Neural progenitor cell (in vitro differentiated cells): ENCODE data around the gene OR52A1. TPM values are rescaled to one million over a fixed set of nuclear protein-coding genes. Genes with fewer than 3 reads are reported as not detected.

Source experiments
- DNase-seq: peaks from one replicate; pipeline ENCODE4 v3.0.0-alpha.2; 2016; ENCODE audit warnings: low spot score
- H2AFZ ChIP-seq: fragments of 200-600 bp; sonication (generic); replicated peaks from 2 replicates; pipeline ENCODE4 v1.6.1; 2016; ENCODE audit warnings: antibody characterized with exemption
- H3F3A ChIP-seq: fragments of 200-600 bp; sonication (generic); 2 replicates; pipeline ENCODE4 v1.6.1; 2016; ENCODE audit warnings: antibody characterized with exemption, low read depth
- H3K27ac ChIP-seq: fragments of 200-600 bp; sonication (generic); 2 replicates; pipeline ENCODE4 v1.5.1; 2016; ENCODE audit warnings: mild to moderate bottlenecking
- H3K27me3 ChIP-seq: fragments of 200-600 bp; sonication (generic); 2 replicates; pipeline ENCODE4 v1.6.1; 2016; ENCODE audit warnings: mild to moderate bottlenecking, moderate library complexity
- H3K36me3 ChIP-seq: fragments of 200-600 bp; sonication (generic); 2 replicates; pipeline ENCODE4 v1.5.1; 2016
- H3K4me1 ChIP-seq: fragments of 200-600 bp; sonication (generic); 2 replicates; pipeline ENCODE4 v1.6.1; 2016; ENCODE audit warnings: mixed run types
- H3K4me2 ChIP-seq: fragments of 200-600 bp; sonication (generic); 2 replicates; pipeline ENCODE4 v1.6.1; 2016
- H3K4me3 ChIP-seq: fragments of 200-600 bp; sonication (generic); 2 replicates; pipeline ENCODE4 v1.5.1; 2016
- H3K79me2 ChIP-seq: fragments of 200-600 bp; sonication (generic); 2 replicates; pipeline ENCODE4 v1.6.1; 2016; ENCODE audit warnings: low read depth
- H3K9ac ChIP-seq: fragments of 200-600 bp; sonication (generic); 2 replicates; pipeline ENCODE4 v1.6.1; 2016
- H3K9me3 ChIP-seq: fragments of 200-600 bp; sonication (generic); 2 replicates; pipeline ENCODE4 v1.5.1; 2016; ENCODE audit warnings: low read depth
- H4K20me1 ChIP-seq: fragments of 200-600 bp; sonication (generic); 2 replicates; pipeline ENCODE4 v1.6.1; 2016; ENCODE audit warnings: low read depth
- H3K27ac Mint-ChIP-seq: 3 replicates; pipeline ENCODE4 v1.8.0; 2021; ENCODE audit warnings: mixed read lengths
- H3K27me3 Mint-ChIP-seq: 2 replicates; pipeline ENCODE4 v1.8.0; 2022; ENCODE audit warnings: low read depth, mild to moderate bottlenecking, inconsistent platforms, moderate library complexity, mixed read lengths; ENCODE audit not compliant: insufficient read depth
- H3K36me3 Mint-ChIP-seq: 3 replicates; pipeline ENCODE4 v1.8.0; 2021; ENCODE audit warnings: mixed read lengths
- H3K4me1 Mint-ChIP-seq: 3 replicates; pipeline ENCODE4 v1.8.0; 2021; ENCODE audit warnings: mixed read lengths
- H3K4me3 Mint-ChIP-seq: 3 replicates; pipeline ENCODE4 v1.8.0; 2021; ENCODE audit warnings: mild to moderate bottlenecking, moderate library complexity, mixed read lengths
- H3K9me3 Mint-ChIP-seq: 3 replicates; pipeline ENCODE4 v1.8.0; 2020; ENCODE audit warnings: mixed read lengths
- CTCF ChIP-seq: fragments of 200-600 bp; sonication (generic); IDR thresholded peaks from 2 replicates; pipeline ENCODE4 v1.5.1; 2017; ENCODE audit warnings: antibody characterized with exemption, mild to moderate bottlenecking
- EZH2 ChIP-seq: fragments of 200-600 bp; sonication (generic); IDR thresholded peaks from 2 replicates; pipeline ENCODE4 v1.6.1; 2017; ENCODE audit warnings: antibody characterized with exemption, mild to moderate bottlenecking, moderate library complexity
- EZH2phosphoT487 ChIP-seq: fragments of 200-600 bp; sonication (generic); IDR thresholded peaks from 2 replicates; pipeline ENCODE4 v1.6.1; 2017; ENCODE audit warnings: antibody characterized with exemption
- total RNA-seq: library from RNA; depleted of rRNA; stranded (reverse); fragments of >200 nt; gene quantifications from 2 replicates; pipeline ENCODE4 v1.2.3, GENCODE V29; 2015; ENCODE audit warnings: low replicate concordance

OR52A1 gene
- total RNA-seq, 1 donor from 2014 or later = not detected

GRCh38 chr11:5115339-5115738 lies 39.2 kb downstream of the OR52A1 start:
- TF ChIP-seq EZH2 (no peak), EZH2phosphoT487 (no peak)
- Mint-ChIP-seq H3K36me3 (no peaks in the 10 kb centered on the region), H3K4me3 (no peak overlapping the region), H3K4me1 (no peaks in the 10 kb centered on the region), H3K27ac (no peak overlapping the region), H3K27me3 (no peaks in the 10 kb centered on the region), H3K9me3 (peaks cover 2% of the 10 kb centered on the region)
- no peak overlapping the region for H3K9ac ChIP-seq
- H4K20me1 ChIP-seq = no peaks in the 10 kb centered on the region
- H2AFZ ChIP-seq = no peak overlapping the region
- H3K4me2 ChIP-seq = no peak overlapping the region
- H3K36me3 ChIP-seq = no peaks in the 10 kb centered on the region
- no peaks in the 10 kb centered on the region for H3F3A ChIP-seq
- DNase-seq = no peak
- H3K79me2 ChIP-seq = no peaks in the 10 kb centered on the region
- no peak overlapping the region for H3K4me3 ChIP-seq
- no peaks in the 10 kb centered on the region for H3K4me1 ChIP-seq
- no peaks in the 10 kb centered on the region for H3K9me3 ChIP-seq
- no peak overlapping the region for H3K27ac ChIP-seq
- no peaks in the 10 kb centered on the region for H3K27me3 ChIP-seq

- Histone ChIP-seq H3K79me2 (no peaks in the 10 kb centered on the region), H3K9me3 (no peaks in the 10 kb centered on the region), H3K27ac (no peak overlapping the region), H2AFZ (no peak overlapping the region), H3K36me3 (no peaks in the 10 kb centered on the region), H3K9ac (no peak overlapping the region), H3K4me1 (no peaks in the 10 kb centered on the region), H4K20me1 (no peaks in the 10 kb centered on the region), H3K27me3 (no peaks in the 10 kb centered on the region), H3F3A (no peaks in the 10 kb centered on the region), H3K4me2 (no peak overlapping the region), H3K4me3 (no peak overlapping the region)
- Mint-ChIP-seq H3K4me3 (no peak overlapping the region), H3K9me3 (no peaks in the 10 kb centered on the region), H3K27me3 (peaks cover under 1% of the 10 kb centered on the region), H3K27ac (no peak overlapping the region), H3K4me1 (peaks cover 4% of the 10 kb centered on the region), H3K36me3 (no peaks in the 10 kb centered on the region)
- no peak for DNase-seq
- TF ChIP-seq EZH2phosphoT487 (no peak), CTCF (no peak), EZH2 (no peak)
Observed at GRCh38 chr11:5107285-5107684, 47.3 kb downstream of the OR52A1 start.

DNA sequence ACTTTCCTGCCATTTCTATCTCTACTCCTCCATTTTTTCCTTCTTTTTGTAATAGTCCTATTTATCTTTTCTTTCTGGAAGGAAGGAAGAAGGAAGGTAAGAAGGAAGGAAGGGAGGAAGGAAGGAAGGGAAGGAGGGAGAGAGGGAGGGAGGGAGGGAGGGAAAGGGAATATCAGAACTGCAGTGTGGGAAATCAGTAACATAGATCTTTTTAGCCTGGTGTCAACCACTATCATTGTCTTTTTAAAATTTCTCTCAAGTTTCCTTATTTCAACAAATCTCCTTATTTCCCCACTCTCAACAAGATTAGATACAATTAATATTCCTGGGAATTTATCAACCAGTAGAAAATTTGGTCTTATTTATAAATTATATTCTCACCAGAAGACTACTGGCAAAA lies 51.5 kb downstream of the OR52A1 start:
- peaks cover 7% of the 10 kb centered on the region for H3K4me1 Mint-ChIP-seq
- H3K9ac ChIP-seq = no peak overlapping the region

More for the DNA sequence above, 51.5 kb downstream of the OR52A1 start:
- Histone ChIP-seq H2AFZ (no peak overlapping the region), H3K9me3 (no peaks in the 10 kb centered on the region), H3F3A (no peaks in the 10 kb centered on the region), H3K27ac (no peak overlapping the region), H3K36me3 (no peaks in the 10 kb centered on the region), H3K4me2 (no peak overlapping the region), H3K27me3 (no peaks in the 10 kb centered on the region), H4K20me1 (no peaks in the 10 kb centered on the region), H3K4me3 (no peak overlapping the region), H3K79me2 (no peaks in the 10 kb centered on the region), H3K4me1 (no peaks in the 10 kb centered on the region)
- no peak overlapping the region for H3K27ac Mint-ChIP-seq
- H3K36me3 Mint-ChIP-seq = no peaks in the 10 kb centered on the region
- no peaks in the 10 kb centered on the region for H3K9me3 Mint-ChIP-seq
- DNase-seq = no peak
- H3K27me3 Mint-ChIP-seq = peaks cover 2% of the 10 kb centered on the region
- TF ChIP-seq CTCF = no peak
- no peak for TF ChIP-seq EZH2phosphoT487
- TF ChIP-seq EZH2 = no peak
- no peak overlapping the region for H3K4me3 Mint-ChIP-seq
